Hepatocyte (in vitro differentiated cells): Measurements from ENCODE around the gene ANKRD40.

Source experiments
- CTCF ChIP-seq: fragments of 200-600 bp; sonication (generic); IDR thresholded peaks from 2 replicates; pipeline ENCODE4 v1.5.1; 2016; ENCODE audit warnings: antibody characterized with exemption, mild to moderate bottlenecking; ENCODE audit not compliant: poor library complexity
- EZH2 ChIP-seq: fragments of 200-600 bp; sonication (generic); IDR thresholded peaks from 2 replicates; pipeline ENCODE4 v1.6.1; 2016; ENCODE audit warnings: antibody characterized with exemption, mild to moderate bottlenecking, borderline replicate concordance
- EZH2phosphoT487 ChIP-seq: fragments of 200-600 bp; sonication (generic); IDR thresholded peaks from one replicate; pipeline ENCODE4 v1.6.1; 2018; ENCODE audit warnings: antibody characterized with exemption, mild to moderate bottlenecking, low read depth, moderate library complexity; ENCODE audit not compliant: unreplicated experiment, severe bottlenecking

- TF ChIP-seq CTCF (no peak), EZH2 (no peak), EZH2phosphoT487 (no peak)
These were observed 4.9 kb upstream of the ANKRD40 start for GRCh38 chr17:50712641-50713040.
